Measurements from ENCODE around the gene OVAAL. TPM values are rescaled to one million over a fixed set of nuclear protein-coding genes. Genes with fewer than 3 reads are reported as not detected.
A peak's percentile ranks its signal among the peaks of the same experiment; 100 is the strongest.

Gene OVAAL
- total and polyA plus RNA-seq, 9 of the 15 experiments (the other 6 are each of a cell fraction or from before 2014, with no cell fraction given) = 0.04 to 0.18 (median 0.08) TPM; not detected in 4

GRCh38 chr1:180611016-180611930, 52.5 kb downstream of the OVAAL start (continued):
- TF ChIP-seq LCOR (CRISPR knock-in tag; IDR thresholded peaks at IDR 0.05) (no peak), ETV1 (tag; conservative IDR thresholded peaks at IDR 0.05; ENCODE audit: low read depth) (peak; percentile 35; the same call in 1 of the 2 replicates), RBM25 (IDR thresholded peaks at IDR 0.05; ENCODE audit: low read depth, low read length, severe bottlenecking) (no peak), LARP7 (IDR thresholded peaks at IDR 0.05) (no peak), CREB3 (tag; conservative IDR thresholded peaks at IDR 0.05; ENCODE audit: low read depth) (peak; percentile 88), TOE1 (IDR thresholded peaks at IDR 0.05; ENCODE audit: borderline replicate concordance) (peak; percentile 67; the same call in 1 of the 2 replicates), TOE1 (CRISPR knock-in tag; IDR thresholded peaks at IDR 0.05; ENCODE audit: borderline replicate concordance, low read depth) (no peak), SIX5 (IDR thresholded peaks at IDR 0.05; ENCODE audit: borderline replicate concordance in 1 of 2, insufficient read depth in 1 of 2, low read depth in 1 of 2, low read length in 2 of 2) (no peak), HDAC6 (IDR thresholded peaks at IDR 0.05; ENCODE audit: low read depth, low read length) (no peak), CEBPG (CRISPR knock-in tag; IDR thresholded peaks at IDR 0.05) (peak; percentile 85), CEBPG (tag; conservative IDR thresholded peaks at IDR 0.05 in 1 of 2, IDR thresholded peaks at IDR 0.05 in 1 of 2) (no peak; a peak in 2 of 4 replicates), NEUROD1 (IDR thresholded peaks at IDR 0.05; ENCODE audit: borderline replicate concordance, low read depth, low read length, partially characterized antibody) (peak; percentile 9), ATF7 (IDR thresholded peaks at IDR 0.05) (peak; percentile 82), GATAD2A (IDR thresholded peaks at IDR 0.05) (0 out of 2 replicates have a peak, but pooled peaks have one; percentile 60), FOXK2 (conservative IDR thresholded peaks at IDR 0.05 in 1 of 2, IDR thresholded peaks at IDR 0.05 in 1 of 2; ENCODE audit: low read depth in 2 of 2) (peak; percentile 77 to 81; a peak in 2 of 4 replicates)
- TF ChIP-seq, protein P1, sequence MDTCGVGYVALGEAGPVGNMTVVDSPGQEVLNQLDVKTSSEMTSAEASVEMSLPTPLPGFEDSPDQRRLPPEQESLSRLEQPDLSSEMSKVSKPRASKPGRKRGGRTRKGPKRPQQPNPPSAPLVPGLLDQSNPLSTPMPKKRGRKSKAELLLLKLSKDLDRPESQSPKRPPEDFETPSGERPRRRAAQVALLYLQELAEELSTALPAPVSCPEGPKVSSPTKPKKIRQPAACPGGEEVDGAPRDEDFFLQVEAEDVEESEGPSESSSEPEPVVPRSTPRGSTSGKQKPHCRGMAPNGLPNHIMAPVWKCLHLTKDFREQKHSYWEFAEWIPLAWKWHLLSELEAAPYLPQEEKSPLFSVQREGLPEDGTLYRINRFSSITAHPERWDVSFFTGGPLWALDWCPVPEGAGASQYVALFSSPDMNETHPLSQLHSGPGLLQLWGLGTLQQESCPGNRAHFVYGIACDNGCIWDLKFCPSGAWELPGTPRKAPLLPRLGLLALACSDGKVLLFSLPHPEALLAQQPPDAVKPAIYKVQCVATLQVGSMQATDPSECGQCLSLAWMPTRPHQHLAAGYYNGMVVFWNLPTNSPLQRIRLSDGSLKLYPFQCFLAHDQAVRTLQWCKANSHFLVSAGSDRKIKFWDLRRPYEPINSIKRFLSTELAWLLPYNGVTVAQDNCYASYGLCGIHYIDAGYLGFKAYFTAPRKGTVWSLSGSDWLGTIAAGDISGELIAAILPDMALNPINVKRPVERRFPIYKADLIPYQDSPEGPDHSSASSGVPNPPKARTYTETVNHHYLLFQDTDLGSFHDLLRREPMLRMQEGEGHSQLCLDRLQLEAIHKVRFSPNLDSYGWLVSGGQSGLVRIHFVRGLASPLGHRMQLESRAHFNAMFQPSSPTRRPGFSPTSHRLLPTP (IDR thresholded peaks at IDR 0.05; ENCODE audit: borderline replicate concordance, extremely low read depth, insufficient read length) = no peak
- TF ChIP-seq, protein P2, sequence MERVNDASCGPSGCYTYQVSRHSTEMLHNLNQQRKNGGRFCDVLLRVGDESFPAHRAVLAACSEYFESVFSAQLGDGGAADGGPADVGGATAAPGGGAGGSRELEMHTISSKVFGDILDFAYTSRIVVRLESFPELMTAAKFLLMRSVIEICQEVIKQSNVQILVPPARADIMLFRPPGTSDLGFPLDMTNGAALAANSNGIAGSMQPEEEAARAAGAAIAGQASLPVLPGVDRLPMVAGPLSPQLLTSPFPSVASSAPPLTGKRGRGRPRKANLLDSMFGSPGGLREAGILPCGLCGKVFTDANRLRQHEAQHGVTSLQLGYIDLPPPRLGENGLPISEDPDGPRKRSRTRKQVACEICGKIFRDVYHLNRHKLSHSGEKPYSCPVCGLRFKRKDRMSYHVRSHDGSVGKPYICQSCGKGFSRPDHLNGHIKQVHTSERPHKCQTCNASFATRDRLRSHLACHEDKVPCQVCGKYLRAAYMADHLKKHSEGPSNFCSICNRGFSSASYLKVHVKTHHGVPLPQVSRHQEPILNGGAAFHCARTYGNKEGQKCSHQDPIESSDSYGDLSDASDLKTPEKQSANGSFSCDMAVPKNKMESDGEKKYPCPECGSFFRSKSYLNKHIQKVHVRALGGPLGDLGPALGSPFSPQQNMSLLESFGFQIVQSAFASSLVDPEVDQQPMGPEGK (CRISPR knock-in tag; IDR thresholded peaks at IDR 0.05; ENCODE audit: borderline replicate concordance) = no peak
- TF ChIP-seq, protein P3, sequence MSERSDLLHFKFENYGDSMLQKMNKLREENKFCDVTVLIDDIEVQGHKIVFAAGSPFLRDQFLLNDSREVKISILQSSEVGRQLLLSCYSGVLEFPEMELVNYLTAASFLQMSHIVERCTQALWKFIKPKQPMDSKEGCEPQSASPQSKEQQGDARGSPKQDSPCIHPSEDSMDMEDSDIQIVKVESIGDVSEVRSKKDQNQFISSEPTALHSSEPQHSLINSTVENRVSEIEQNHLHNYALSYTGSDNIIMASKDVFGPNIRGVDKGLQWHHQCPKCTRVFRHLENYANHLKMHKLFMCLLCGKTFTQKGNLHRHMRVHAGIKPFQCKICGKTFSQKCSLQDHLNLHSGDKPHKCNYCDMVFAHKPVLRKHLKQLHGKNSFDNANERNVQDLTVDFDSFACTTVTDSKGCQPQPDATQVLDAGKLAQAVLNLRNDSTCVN (CRISPR knock-in tag; IDR thresholded peaks at IDR 0.05) = peak; percentile 4; the same call in 1 of the 2 replicates
